Measurements from ENCODE around the gene ELP4.
A peak's percentile ranks its signal among the peaks of the same experiment; 100 is the strongest.

The ELP4 gene

GRCh38 chr11:31810779-31811647, 301.4 kb downstream of the ELP4 start, which contains the start of gene PAX6:
TSS of gene PAX6 (minus strand) at chr11:31811322. CDS start at chr11:31806411, 4,911 bp downstream.
- Histone ChIP-seq H3K4me1 (ENCODE audit: control insufficient read depth in 1 of 2, insufficient read depth in 1 of 2, low read depth in 1 of 2, low read length in 1 of 2) (peaks cover 33 to 48% of the 10 kb centered on the region in 2 experiments), H3K27ac (no peak within 1 kb of the TSS)

GRCh38 chr11:31812383-31813381, 303.1 kb downstream of the ELP4 start:
- Histone ChIP-seq H3K36me3 (no peaks in the 10 kb centered on the region), H3K4me1 (ENCODE audit: control insufficient read depth in 1 of 2, insufficient read depth in 1 of 2, low read depth in 1 of 2, low read length in 1 of 2) (peaks cover 37 to 62% of the 10 kb centered on the region in 2 experiments), H3K27ac (no peak overlapping the region), H3K4me3 (ENCODE audit: low read depth in 1 of 2, low read length in 1 of 2) (peak overlapping the region; percentile 27 to 51), H3K27me3 (peaks cover 100% of the 10 kb centered on the region), H3K9me3 (no peaks in the 10 kb centered on the region)
- TF ChIP-seq, protein P1, sequence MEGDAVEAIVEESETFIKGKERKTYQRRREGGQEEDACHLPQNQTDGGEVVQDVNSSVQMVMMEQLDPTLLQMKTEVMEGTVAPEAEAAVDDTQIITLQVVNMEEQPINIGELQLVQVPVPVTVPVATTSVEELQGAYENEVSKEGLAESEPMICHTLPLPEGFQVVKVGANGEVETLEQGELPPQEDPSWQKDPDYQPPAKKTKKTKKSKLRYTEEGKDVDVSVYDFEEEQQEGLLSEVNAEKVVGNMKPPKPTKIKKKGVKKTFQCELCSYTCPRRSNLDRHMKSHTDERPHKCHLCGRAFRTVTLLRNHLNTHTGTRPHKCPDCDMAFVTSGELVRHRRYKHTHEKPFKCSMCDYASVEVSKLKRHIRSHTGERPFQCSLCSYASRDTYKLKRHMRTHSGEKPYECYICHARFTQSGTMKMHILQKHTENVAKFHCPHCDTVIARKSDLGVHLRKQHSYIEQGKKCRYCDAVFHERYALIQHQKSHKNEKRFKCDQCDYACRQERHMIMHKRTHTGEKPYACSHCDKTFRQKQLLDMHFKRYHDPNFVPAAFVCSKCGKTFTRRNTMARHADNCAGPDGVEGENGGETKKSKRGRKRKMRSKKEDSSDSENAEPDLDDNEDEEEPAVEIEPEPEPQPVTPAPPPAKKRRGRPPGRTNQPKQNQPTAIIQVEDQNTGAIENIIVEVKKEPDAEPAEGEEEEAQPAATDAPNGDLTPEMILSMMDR (IDR thresholded peaks at IDR 0.05): no peak

More at GRCh38 chr11:31810779-31811647, 301.4 kb downstream of the ELP4 start, which contains the start of gene PAX6:
- Histone ChIP-seq H3K36me3 (no peaks in the 10 kb centered on the region), H3K27me3 (peaks cover 100% of the 10 kb centered on the region), H3K4me3 (ENCODE audit: low read depth in 1 of 2, low read length in 1 of 2) (peak within 1 kb of the TSS; percentile 24 to 39), H3K9me3 (no peaks in the 10 kb centered on the region)
- TF ChIP-seq, protein P1 (IDR thresholded peaks at IDR 0.05): no peak

DNA sequence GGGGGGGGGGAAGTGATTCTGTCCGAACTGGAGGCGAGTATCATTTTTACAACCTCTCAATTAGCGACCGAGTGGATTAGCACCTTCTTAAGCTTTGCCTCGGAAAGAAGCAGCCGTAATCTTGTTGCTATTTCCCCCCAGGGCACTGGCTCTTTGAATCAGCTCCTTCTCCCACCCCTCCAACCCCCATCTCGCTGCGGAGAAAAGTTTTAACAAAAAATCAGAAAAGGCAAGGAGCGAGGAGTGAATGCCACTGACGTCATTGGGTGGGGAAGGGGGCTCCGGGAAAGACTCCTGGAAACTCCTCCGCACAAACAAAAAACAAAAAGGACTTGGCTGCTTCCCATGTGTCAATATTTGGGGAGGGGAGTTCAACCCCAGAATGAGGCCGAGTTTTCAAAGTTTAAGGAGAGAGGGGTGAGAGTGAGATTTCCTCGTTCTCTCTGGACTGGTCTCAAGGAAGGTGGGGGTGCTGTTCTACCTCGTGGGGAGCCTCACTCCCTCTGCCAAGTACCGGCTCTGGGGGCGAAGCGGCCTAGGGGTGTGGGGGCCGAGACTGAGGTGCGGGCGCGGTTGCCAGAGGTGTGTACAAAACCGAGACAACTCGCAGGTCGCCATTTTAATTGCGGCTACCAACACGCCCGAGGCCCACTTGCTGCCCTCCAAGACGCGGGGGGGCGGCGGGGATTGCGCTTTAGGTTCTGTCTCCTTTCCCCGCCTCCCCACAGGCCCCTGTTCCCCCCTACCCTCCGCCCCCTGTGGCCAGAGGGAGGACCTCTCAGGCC, 304.0 kb downstream of the ELP4 start:
- Histone ChIP-seq H3K4me3 (ENCODE audit: low read depth in 1 of 2, low read length in 1 of 2) (peak overlapping the region; percentile 27 to 51), H3K27me3 (peaks cover 100% of the 10 kb centered on the region), H3K9me3 (no peaks in the 10 kb centered on the region), H3K27ac (no peak overlapping the region), H3K36me3 (no peaks in the 10 kb centered on the region), H3K4me1 (ENCODE audit: control insufficient read depth in 1 of 2, insufficient read depth in 1 of 2, low read depth in 1 of 2, low read length in 1 of 2) (peaks cover 37 to 65% of the 10 kb centered on the region in 2 experiments)
- TF ChIP-seq, protein P1 (IDR thresholded peaks at IDR 0.05): no peak

DNA sequence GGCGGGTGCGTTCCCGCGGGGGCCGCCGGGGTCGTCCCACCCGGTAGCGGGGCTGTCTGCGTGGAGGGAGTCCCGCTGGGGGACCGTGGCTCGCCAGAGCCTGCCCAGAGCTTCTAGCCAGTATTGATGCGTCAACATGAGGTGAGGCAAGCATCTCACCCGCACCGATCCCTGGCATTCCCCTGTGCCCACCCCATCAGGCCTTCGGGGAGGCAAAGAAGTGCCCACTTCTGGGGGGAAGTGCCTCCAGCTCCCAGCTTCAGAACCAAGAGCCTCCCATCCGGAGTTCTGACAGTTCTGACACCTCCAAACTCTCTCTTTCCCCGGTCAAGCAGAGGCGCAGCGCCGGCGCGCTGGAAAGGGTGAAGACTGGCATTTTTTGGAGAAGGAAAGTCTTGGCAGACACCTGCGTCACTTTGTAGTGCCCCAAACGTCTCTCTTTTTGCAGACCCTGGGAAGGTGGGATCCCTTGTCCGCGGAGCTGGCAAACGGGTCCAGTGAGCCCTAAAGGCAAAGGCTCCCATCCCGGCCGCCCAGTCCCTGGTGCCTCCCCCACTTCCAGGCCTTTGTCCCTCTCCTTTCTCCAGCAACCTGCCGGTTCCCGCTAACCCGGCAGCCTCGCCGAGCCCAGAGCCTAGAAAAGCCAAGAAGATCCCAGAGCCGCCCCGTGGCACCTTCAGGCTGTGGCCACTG, 304.8 kb downstream of the ELP4 start:
- no peak overlapping the region for H3K4me3 ChIP-seq (ENCODE audit: low read depth in 1 of 2, low read length in 1 of 2)
- peaks cover 37 to 65% of the 10 kb centered on the region in 2 experiments for H3K4me1 ChIP-seq (ENCODE audit: control insufficient read depth in 1 of 2, insufficient read depth in 1 of 2, low read depth in 1 of 2, low read length in 1 of 2)
- no peaks in the 10 kb centered on the region for H3K9me3 ChIP-seq

More for the DNA sequence above, 304.8 kb downstream of the ELP4 start:
- no peak overlapping the region for H3K27ac ChIP-seq
- peaks cover 100% of the 10 kb centered on the region for H3K27me3 ChIP-seq
- no peaks in the 10 kb centered on the region for H3K36me3 ChIP-seq
- TF ChIP-seq, protein P1 (IDR thresholded peaks at IDR 0.05): no peak

Measured in neutrophil (primary cell).